Chondrocyte (in vitro differentiated cells): ENCODE measurements around the gene MAP2K6. TPM values are rescaled to one million over a fixed set of nuclear protein-coding genes. Genes with fewer than 3 reads are reported as not detected.
A peak's percentile ranks its signal among the peaks of the same experiment; 100 is the strongest.

Experiments used
- DNase-seq: peaks from one replicate; pipeline ENCODE4 v3.0.0; 2021; ENCODE audit warnings: mixed read lengths, low spot score
- H3K27ac Mint-ChIP-seq: one replicate; pipeline ENCODE4 v1.8.0; 2021; ENCODE audit warnings: mild to moderate bottlenecking, moderate library complexity, mixed read lengths; ENCODE audit not compliant: unreplicated experiment
- H3K27me3 Mint-ChIP-seq: 2 replicates; pipeline ENCODE4 v1.8.0; 2021; ENCODE audit warnings: low read depth, mixed read lengths
- H3K36me3 Mint-ChIP-seq: 2 replicates; pipeline ENCODE4 v1.8.0; 2021; ENCODE audit warnings: low read depth, mixed read lengths
- H3K4me1 Mint-ChIP-seq: 2 replicates; pipeline ENCODE4 v1.8.0; 2021; ENCODE audit warnings: low read depth, mild to moderate bottlenecking, mixed read lengths
- H3K4me3 Mint-ChIP-seq: one replicate; pipeline ENCODE4 v1.8.0; 2021; ENCODE audit warnings: mild to moderate bottlenecking, moderate library complexity, mixed read lengths; ENCODE audit not compliant: unreplicated experiment
- H3K9me3 Mint-ChIP-seq: 2 replicates; pipeline ENCODE4 v1.8.0; 2021; ENCODE audit warnings: low read depth, mixed read lengths
- total RNA-seq: library from RNA; stranded (reverse); gene quantifications from 3 replicates; pipeline ENCODE4 v1.2.1, GENCODE V29; 2021
- TF ChIP-seq, protein P1 (sequence below): fragments of 200-600 bp; sonication (generic); IDR thresholded peaks from 2 replicates; pipeline ENCODE4 v1.5.0; 2021; ENCODE audit warnings: antibody characterized with exemption, mild to moderate bottlenecking, moderate library complexity

MAP2K6 gene
- total RNA-seq, 1 donor from 2014 or later = 0.75 TPM

GRCh38 chr17:69415431-69415830 lies 934 bp downstream of the MAP2K6 start:
- Mint-ChIP-seq H3K27ac (no peak overlapping the region), H3K36me3 (no peaks in the 10 kb centered on the region), H3K9me3 (peaks cover 3% of the 10 kb centered on the region), H3K4me1 (no peaks in the 10 kb centered on the region), H3K4me3 (no peak overlapping the region), H3K27me3 (no peaks in the 10 kb centered on the region)
- TF ChIP-seq, protein P1, sequence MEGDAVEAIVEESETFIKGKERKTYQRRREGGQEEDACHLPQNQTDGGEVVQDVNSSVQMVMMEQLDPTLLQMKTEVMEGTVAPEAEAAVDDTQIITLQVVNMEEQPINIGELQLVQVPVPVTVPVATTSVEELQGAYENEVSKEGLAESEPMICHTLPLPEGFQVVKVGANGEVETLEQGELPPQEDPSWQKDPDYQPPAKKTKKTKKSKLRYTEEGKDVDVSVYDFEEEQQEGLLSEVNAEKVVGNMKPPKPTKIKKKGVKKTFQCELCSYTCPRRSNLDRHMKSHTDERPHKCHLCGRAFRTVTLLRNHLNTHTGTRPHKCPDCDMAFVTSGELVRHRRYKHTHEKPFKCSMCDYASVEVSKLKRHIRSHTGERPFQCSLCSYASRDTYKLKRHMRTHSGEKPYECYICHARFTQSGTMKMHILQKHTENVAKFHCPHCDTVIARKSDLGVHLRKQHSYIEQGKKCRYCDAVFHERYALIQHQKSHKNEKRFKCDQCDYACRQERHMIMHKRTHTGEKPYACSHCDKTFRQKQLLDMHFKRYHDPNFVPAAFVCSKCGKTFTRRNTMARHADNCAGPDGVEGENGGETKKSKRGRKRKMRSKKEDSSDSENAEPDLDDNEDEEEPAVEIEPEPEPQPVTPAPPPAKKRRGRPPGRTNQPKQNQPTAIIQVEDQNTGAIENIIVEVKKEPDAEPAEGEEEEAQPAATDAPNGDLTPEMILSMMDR = no peak
- no peak for DNase-seq

GRCh38 chr17:69417545-69418483 lies 3.3 kb downstream of the MAP2K6 start:
- TF ChIP-seq, protein P1 = no peak
- Mint-ChIP-seq H3K27me3 (no peaks in the 10 kb centered on the region), H3K27ac (peak overlapping the region; percentile 38), H3K36me3 (no peaks in the 10 kb centered on the region), H3K9me3 (no peaks in the 10 kb centered on the region), H3K4me3 (peak overlapping the region; percentile 24), H3K4me1 (no peaks in the 10 kb centered on the region)
- no peak for DNase-seq

- TF ChIP-seq, protein P1 = no peak
- Mint-ChIP-seq H3K27ac (no peak overlapping the region), H3K27me3 (no peaks in the 10 kb centered on the region), H3K9me3 (no peaks in the 10 kb centered on the region), H3K4me1 (peaks cover 3% of the 10 kb centered on the region), H3K36me3 (no peaks in the 10 kb centered on the region), H3K4me3 (no peak overlapping the region)
- DNase-seq = no peak
Observed at GRCh38 chr17:69418535-69418934, 4.0 kb downstream of the MAP2K6 start.

GRCh38 chr17:69423450-69423849 lies 9.0 kb downstream of the MAP2K6 start:
- H3K27ac Mint-ChIP-seq = no peak overlapping the region
- no peak overlapping the region for H3K4me3 Mint-ChIP-seq
- TF ChIP-seq, protein P1 = no peak
- no peak for DNase-seq
- H3K27me3 Mint-ChIP-seq = no peaks in the 10 kb centered on the region
- H3K9me3 Mint-ChIP-seq = no peaks in the 10 kb centered on the region
- peaks cover 5% of the 10 kb centered on the region for H3K4me1 Mint-ChIP-seq
- no peaks in the 10 kb centered on the region for H3K36me3 Mint-ChIP-seq

GRCh38 chr17:69424287-69425041 lies 10.0 kb downstream of the MAP2K6 start:
- Mint-ChIP-seq H3K27me3 (no peaks in the 10 kb centered on the region), H3K36me3 (no peaks in the 10 kb centered on the region), H3K27ac (no peak overlapping the region), H3K4me3 (no peak overlapping the region), H3K9me3 (no peaks in the 10 kb centered on the region), H3K4me1 (peaks cover 5% of the 10 kb centered on the region)
- TF ChIP-seq, protein P1 = no peak
- no peak for DNase-seq
